ENCODE measurements around the gene SCAMP4. TPM values are rescaled to one million over a fixed set of nuclear protein-coding genes. Genes with fewer than 3 reads are reported as not detected.

Gene SCAMP4
- total and polyA plus RNA-seq, 5 donors from 2014 or later, result 8.2 to 20.8 (median 11.4) TPM

- H3K9me3 ChIP-seq (ENCODE audit: control insufficient read depth in 2 of 2, low read length in 2 of 2), result no peaks in the 10 kb centered on the region
- Mint-ChIP-seq H3K4me3 (no peak overlapping the region), H3K27ac (peak overlapping the region in 1 of 3 donors; percentile 56), H3K9me3 (no peaks in the 10 kb centered on the region), H3K27me3 (no peaks in the 10 kb centered on the region), H3K4me1 (peaks cover 0 to 23% (median 7%) of the 10 kb centered on the region in 4 donors), H3K36me3 (peaks cover 10% of the 10 kb centered on the region)
- no peak for DNase-seq
- H3K4me3 ChIP-seq (ENCODE audit: low read depth, low read length), result no peak overlapping the region
- no peak for ATAC-seq (ENCODE audit: low read depth in 2 of 2)
- no peak overlapping the region for H3K27ac ChIP-seq (ENCODE audit: insufficient read depth, low read length, poor library complexity, severe bottlenecking)
- H3K27me3 ChIP-seq (ENCODE audit: control insufficient read depth, insufficient read depth, low read length), result no peaks in the 10 kb centered on the region
- peaks cover 12% of the 10 kb centered on the region for H3K4me1 ChIP-seq (ENCODE audit: control insufficient read depth, insufficient read depth, low read length, poor library complexity, severe bottlenecking)
- H3K36me3 ChIP-seq (ENCODE audit: control insufficient read depth, insufficient read depth, low read length), result no peaks in the 10 kb centered on the region
These were observed 57.5 kb downstream of the SCAMP4 start for GRCh38 chr19:1962674-1963073.

GRCh38 chr19:1967087-1967608 is 61.9 kb downstream of the SCAMP4 start:
- ATAC-seq (ENCODE audit: low read depth in 2 of 2) (peak; percentile 20 to 58), DNase-seq (peak in 2 of 3 donors; percentile 16 to 52)
- H3K4me3 Mint-ChIP-seq, result peak overlapping the region in 1 of 4 donors; percentile 59
- peak overlapping the region in 2 of 3 donors; percentile 77 to 90 for H3K27ac Mint-ChIP-seq
- Histone ChIP-seq H3K27ac (ENCODE audit: insufficient read depth, low read length, poor library complexity, severe bottlenecking) (no peak overlapping the region), H3K4me3 (ENCODE audit: low read depth, low read length) (no peak overlapping the region), H3K4me1 (ENCODE audit: control insufficient read depth, insufficient read depth, low read length, poor library complexity, severe bottlenecking) (peaks cover 12% of the 10 kb centered on the region), H3K9me3 (ENCODE audit: control insufficient read depth in 2 of 2, low read length in 2 of 2) (no peaks in the 10 kb centered on the region), H3K36me3 (ENCODE audit: control insufficient read depth, insufficient read depth, low read length) (peaks cover 5% of the 10 kb centered on the region), H3K27me3 (ENCODE audit: control insufficient read depth, insufficient read depth, low read length) (no peaks in the 10 kb centered on the region)
- no peaks in the 10 kb centered on the region for H3K9me3 Mint-ChIP-seq
- peaks cover 0 to 25% (median 7%) of the 10 kb centered on the region in 4 donors for H3K4me1 Mint-ChIP-seq
- no peaks in the 10 kb centered on the region for H3K27me3 Mint-ChIP-seq
- peaks cover 10% of the 10 kb centered on the region for H3K36me3 Mint-ChIP-seq

GRCh38 chr19:1968279-1969175 is 63.3 kb downstream of the SCAMP4 start:
- H3K27ac ChIP-seq (ENCODE audit: insufficient read depth, low read length, poor library complexity, severe bottlenecking), result no peak overlapping the region
- Mint-ChIP-seq H3K9me3 (no peaks in the 10 kb centered on the region), H3K27me3 (no peaks in the 10 kb centered on the region), H3K27ac (no peak overlapping the region), H3K36me3 (peaks cover 4% of the 10 kb centered on the region), H3K4me1 (peaks cover 0 to 27% (median 10%) of the 10 kb centered on the region in 4 donors), H3K4me3 (no peak overlapping the region)
- DNase-seq (no peak), ATAC-seq (ENCODE audit: low read depth in 2 of 2) (no peak)
- H3K4me3 ChIP-seq (ENCODE audit: low read depth, low read length), result no peak overlapping the region
- no peaks in the 10 kb centered on the region for H3K27me3 ChIP-seq (ENCODE audit: control insufficient read depth, insufficient read depth, low read length)
- H3K36me3 ChIP-seq (ENCODE audit: control insufficient read depth, insufficient read depth, low read length), result peaks cover 5% of the 10 kb centered on the region
- H3K4me1 ChIP-seq (ENCODE audit: control insufficient read depth, insufficient read depth, low read length, poor library complexity, severe bottlenecking), result peaks cover 12% of the 10 kb centered on the region
- no peaks in the 10 kb centered on the region for H3K9me3 ChIP-seq (ENCODE audit: control insufficient read depth in 2 of 2, low read length in 2 of 2)

- H3K4me3 ChIP-seq (ENCODE audit: low read depth, low read length), result no peak overlapping the region
- peaks cover 4% of the 10 kb centered on the region for H3K36me3 Mint-ChIP-seq
- no peak overlapping the region for H3K4me3 Mint-ChIP-seq
- no peaks in the 10 kb centered on the region for H3K9me3 ChIP-seq (ENCODE audit: control insufficient read depth in 2 of 2, low read length in 2 of 2)
- peaks cover 12% of the 10 kb centered on the region for H3K4me1 ChIP-seq (ENCODE audit: control insufficient read depth, insufficient read depth, low read length, poor library complexity, severe bottlenecking)
- no peaks in the 10 kb centered on the region for H3K9me3 Mint-ChIP-seq
- H3K27me3 Mint-ChIP-seq, result no peaks in the 10 kb centered on the region
- H3K4me1 Mint-ChIP-seq, result peaks cover 0 to 30% (median 10%) of the 10 kb centered on the region in 4 donors
- no peaks in the 10 kb centered on the region for H3K27me3 ChIP-seq (ENCODE audit: control insufficient read depth, insufficient read depth, low read length)
- H3K27ac Mint-ChIP-seq, result peak overlapping the region in 2 of 3 donors; percentile 42 to 90
- DNase-seq, result no peak
- ATAC-seq (ENCODE audit: low read depth in 2 of 2), result no peak
- H3K36me3 ChIP-seq (ENCODE audit: control insufficient read depth, insufficient read depth, low read length), result peaks cover 5% of the 10 kb centered on the region
- H3K27ac ChIP-seq (ENCODE audit: insufficient read depth, low read length, poor library complexity, severe bottlenecking), result no peak overlapping the region
These were observed 64.2 kb downstream of the SCAMP4 start for GRCh38 chr19:1969176-1970002.

- H3K36me3 Mint-ChIP-seq, result peaks cover 4% of the 10 kb centered on the region
- H3K4me1 Mint-ChIP-seq, result peaks cover 0 to 30% (median 10%) of the 10 kb centered on the region in 4 donors
- Histone ChIP-seq H3K4me3 (ENCODE audit: low read depth, low read length) (no peak overlapping the region), H3K27me3 (ENCODE audit: control insufficient read depth, insufficient read depth, low read length) (no peaks in the 10 kb centered on the region), H3K27ac (ENCODE audit: insufficient read depth, low read length, poor library complexity, severe bottlenecking) (no peak overlapping the region), H3K36me3 (ENCODE audit: control insufficient read depth, insufficient read depth, low read length) (peaks cover 11% of the 10 kb centered on the region), H3K9me3 (ENCODE audit: control insufficient read depth in 2 of 2, low read length in 2 of 2) (no peaks in the 10 kb centered on the region), H3K4me1 (ENCODE audit: control insufficient read depth, insufficient read depth, low read length, poor library complexity, severe bottlenecking) (peaks cover 12% of the 10 kb centered on the region)
- ATAC-seq (ENCODE audit: low read depth in 2 of 2), result no peak
- no peaks in the 10 kb centered on the region for H3K9me3 Mint-ChIP-seq
- no peak for DNase-seq
- H3K27ac Mint-ChIP-seq, result peak overlapping the region in 1 of 3 donors; percentile 9
- no peak overlapping the region for H3K4me3 Mint-ChIP-seq
- no peaks in the 10 kb centered on the region for H3K27me3 Mint-ChIP-seq
These were observed 65.0 kb downstream of the SCAMP4 start for GRCh38 chr19:1970003-1970805.

- Mint-ChIP-seq H3K4me1 (peaks cover 0 to 27% (median 8%) of the 10 kb centered on the region in 4 donors), H3K4me3 (no peak overlapping the region), H3K27me3 (no peaks in the 10 kb centered on the region), H3K27ac (peak overlapping the region in 1 of 3 donors; percentile 9), H3K9me3 (no peaks in the 10 kb centered on the region), H3K36me3 (peaks cover 4% of the 10 kb centered on the region)
- ATAC-seq (ENCODE audit: low read depth in 2 of 2) (no peak), DNase-seq (no peak)
- Histone ChIP-seq H3K9me3 (ENCODE audit: control insufficient read depth in 2 of 2, low read length in 2 of 2) (no peaks in the 10 kb centered on the region), H3K27ac (ENCODE audit: insufficient read depth, low read length, poor library complexity, severe bottlenecking) (no peak overlapping the region), H3K4me3 (ENCODE audit: low read depth, low read length) (no peak overlapping the region), H3K36me3 (ENCODE audit: control insufficient read depth, insufficient read depth, low read length) (peaks cover 17% of the 10 kb centered on the region), H3K27me3 (ENCODE audit: control insufficient read depth, insufficient read depth, low read length) (no peaks in the 10 kb centered on the region), H3K4me1 (ENCODE audit: control insufficient read depth, insufficient read depth, low read length, poor library complexity, severe bottlenecking) (peaks cover 12% of the 10 kb centered on the region)
These were observed 65.8 kb downstream of the SCAMP4 start for GRCh38 chr19:1970806-1971502.
